ENCODE results near the gene NAALADL1.
A peak's percentile ranks its signal among the peaks of the same experiment; 100 is the strongest.

Gene NAALADL1

DNA sequence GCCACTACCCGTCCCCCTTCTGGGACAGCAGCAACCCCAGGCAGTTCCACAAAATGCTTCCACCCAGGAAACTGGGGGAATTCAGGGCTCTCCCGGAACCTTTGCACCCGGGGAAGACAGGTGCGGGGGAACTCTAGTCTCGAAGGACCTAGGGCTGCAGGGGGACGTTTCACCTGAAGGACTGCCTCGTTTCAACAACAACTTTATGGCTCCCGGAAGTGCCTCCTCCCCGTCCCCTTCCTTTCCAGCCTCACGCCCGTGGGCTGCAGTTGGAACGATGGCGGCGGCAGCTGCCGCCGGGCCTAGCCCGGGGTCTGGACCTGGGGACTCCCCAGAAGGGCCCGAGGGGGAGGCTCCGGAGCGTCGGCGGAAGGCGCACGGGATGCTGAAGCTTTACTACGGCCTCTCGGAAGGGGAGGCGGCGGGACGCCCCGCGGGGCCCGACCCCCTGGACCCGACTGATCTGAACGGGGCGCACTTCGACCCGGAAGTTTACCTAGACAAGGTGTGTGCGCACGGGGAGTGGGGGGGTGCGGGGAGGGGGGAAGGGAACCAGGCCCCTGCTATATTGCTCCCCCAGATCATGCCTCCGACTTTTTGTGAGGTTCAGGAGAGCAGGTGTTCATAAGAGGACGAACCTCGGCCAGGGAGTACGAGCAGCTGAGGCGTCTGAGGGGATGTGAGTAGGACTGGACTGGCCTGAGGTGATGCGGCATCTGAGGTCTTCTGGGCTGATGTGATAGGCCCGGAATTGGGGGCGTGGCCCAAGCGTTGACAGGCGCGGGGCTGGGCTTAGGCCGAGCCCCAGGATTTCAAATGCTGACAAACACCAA is 37.8 kb upstream of the NAALADL1 start, which contains the start of gene VPS51 (continued):
- TF ChIP-seq, protein P1, sequence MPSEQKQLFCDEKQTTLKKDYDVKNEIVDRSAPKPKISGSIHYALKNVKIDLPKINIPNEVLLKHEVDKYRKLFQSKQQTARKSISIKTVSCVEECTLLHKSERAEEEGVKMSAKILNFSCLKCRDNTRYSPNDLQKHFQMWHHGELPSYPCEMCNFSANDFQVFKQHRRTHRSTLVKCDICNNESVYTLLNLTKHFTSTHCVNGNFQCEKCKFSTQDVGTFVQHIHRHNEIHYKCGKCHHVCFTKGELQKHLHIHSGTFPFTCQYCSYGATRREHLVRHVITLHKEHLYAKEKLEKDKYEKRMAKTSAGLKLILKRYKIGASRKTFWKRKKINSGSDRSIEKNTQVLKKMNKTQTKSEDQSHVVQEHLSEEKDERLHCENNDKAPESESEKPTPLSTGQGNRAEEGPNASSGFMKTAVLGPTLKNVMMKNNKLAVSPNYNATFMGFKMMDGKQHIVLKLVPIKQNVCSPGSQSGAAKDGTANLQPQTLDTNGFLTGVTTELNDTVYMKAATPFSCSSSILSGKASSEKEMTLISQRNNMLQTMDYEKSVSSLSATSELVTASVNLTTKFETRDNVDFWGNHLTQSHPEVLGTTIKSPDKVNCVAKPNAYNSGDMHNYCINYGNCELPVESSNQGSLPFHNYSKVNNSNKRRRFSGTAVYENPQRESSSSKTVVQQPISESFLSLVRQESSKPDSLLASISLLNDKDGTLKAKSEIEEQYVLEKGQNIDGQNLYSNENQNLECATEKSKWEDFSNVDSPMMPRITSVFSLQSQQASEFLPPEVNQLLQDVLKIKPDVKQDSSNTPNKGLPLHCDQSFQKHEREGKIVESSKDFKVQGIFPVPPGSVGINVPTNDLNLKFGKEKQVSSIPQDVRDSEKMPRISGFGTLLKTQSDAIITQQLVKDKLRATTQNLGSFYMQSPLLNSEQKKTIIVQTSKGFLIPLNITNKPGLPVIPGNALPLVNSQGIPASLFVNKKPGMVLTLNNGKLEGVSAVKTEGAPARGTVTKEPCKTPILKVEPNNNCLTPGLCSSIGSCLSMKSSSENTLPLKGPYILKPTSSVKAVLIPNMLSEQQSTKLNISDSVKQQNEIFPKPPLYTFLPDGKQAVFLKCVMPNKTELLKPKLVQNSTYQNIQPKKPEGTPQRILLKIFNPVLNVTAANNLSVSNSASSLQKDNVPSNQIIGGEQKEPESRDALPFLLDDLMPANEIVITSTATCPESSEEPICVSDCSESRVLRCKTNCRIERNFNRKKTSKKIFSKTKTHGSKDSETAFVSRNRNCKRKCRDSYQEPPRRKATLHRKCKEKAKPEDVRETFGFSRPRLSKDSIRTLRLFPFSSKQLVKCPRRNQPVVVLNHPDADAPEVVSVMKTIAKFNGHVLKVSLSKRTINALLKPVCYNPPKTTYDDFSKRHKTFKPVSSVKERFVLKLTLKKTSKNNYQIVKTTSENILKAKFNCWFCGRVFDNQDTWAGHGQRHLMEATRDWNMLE (tag by site-specific recombination; conservative IDR thresholded peaks at IDR 0.05; ENCODE audit: low read depth), result peak; percentile 94
- TF ChIP-seq, protein P2, sequence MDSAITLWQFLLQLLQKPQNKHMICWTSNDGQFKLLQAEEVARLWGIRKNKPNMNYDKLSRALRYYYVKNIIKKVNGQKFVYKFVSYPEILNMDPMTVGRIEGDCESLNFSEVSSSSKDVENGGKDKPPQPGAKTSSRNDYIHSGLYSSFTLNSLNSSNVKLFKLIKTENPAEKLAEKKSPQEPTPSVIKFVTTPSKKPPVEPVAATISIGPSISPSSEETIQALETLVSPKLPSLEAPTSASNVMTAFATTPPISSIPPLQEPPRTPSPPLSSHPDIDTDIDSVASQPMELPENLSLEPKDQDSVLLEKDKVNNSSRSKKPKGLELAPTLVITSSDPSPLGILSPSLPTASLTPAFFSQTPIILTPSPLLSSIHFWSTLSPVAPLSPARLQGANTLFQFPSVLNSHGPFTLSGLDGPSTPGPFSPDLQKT (IDR thresholded peaks at IDR 0.05; ENCODE audit: borderline replicate concordance, low read depth, low read length), result no peak
- TF ChIP-seq ZNF510 (tag by site-specific recombination; IDR thresholded peaks at IDR 0.05; ENCODE audit: insufficient replicate concordance) (no peak), HOXD13 (CRISPR knock-in tag; IDR thresholded peaks at IDR 0.05; ENCODE audit: borderline replicate concordance) (0 out of 2 replicates have a peak, but pooled peaks have one; percentile 68), ZNF132 (tag by site-specific recombination; IDR thresholded peaks at IDR 0.05; ENCODE audit: borderline replicate concordance) (no peak), KLF9 (tag by site-specific recombination; IDR thresholded peaks at IDR 0.05; ENCODE audit: low read depth) (peak; percentile 66), ZBTB20 (tag by site-specific recombination; IDR thresholded peaks at IDR 0.05) (peak; percentile 50; the same call in 1 of the 2 replicates), ZNF157 (tag by site-specific recombination; IDR thresholded peaks at IDR 0.05) (no peak), ZNF114 (tag by site-specific recombination; IDR thresholded peaks at IDR 0.05) (no peak), KLF7 (tag by site-specific recombination; IDR thresholded peaks at IDR 0.05; ENCODE audit: borderline replicate concordance) (peak; percentile 96), ZNF112 (tag by site-specific recombination; IDR thresholded peaks at IDR 0.05) (no peak), ZNF416 (tag by site-specific recombination; IDR thresholded peaks at IDR 0.05) (no peak), ZFHX2 (tag by site-specific recombination; conservative IDR thresholded peaks at IDR 0.05) (peak; percentile 53), ZBTB48 (tag by site-specific recombination; IDR thresholded peaks at IDR 0.05) (peak; percentile 86), ZNF548 (tag by site-specific recombination; IDR thresholded peaks at IDR 0.05) (no peak)

DNA sequence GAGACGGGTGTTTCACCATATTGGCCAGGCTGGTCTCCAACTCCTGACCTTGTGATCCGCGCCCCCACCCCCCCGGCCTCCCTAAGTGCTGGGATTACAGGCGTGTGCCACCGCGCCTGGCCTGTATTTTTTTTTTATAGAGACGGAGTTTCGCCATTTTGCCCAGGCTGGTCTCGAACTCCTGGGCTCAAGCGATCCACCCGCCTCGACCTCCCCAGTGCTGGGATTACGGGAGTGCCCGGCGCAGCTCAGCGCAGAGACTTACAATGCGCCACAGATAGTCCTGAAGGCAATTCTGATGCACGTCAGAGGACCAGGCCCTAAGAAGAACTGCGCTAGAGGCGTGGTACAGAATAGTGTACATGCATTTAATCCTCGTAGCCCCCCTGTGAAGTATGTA is 37.1 kb upstream of the NAALADL1 start:
- ChIA-PET CTCF (interaction anchor here (1.8 kb wide), 1 partner anchor 15 kb away, joined by 8 read pairs; no protein-coding TSS in a partner anchor), POLR2A (interaction anchor here (0.8 to 2.6 kb wide), 9 partner anchors 10 to 317 kb away, joined by 3 to 24 read pairs (median 5); partner anchors contain the start of genes ARL2, CDCA5, SAC3D1 and SF1)
- no peak overlapping the region for H3K27ac ChIP-seq (ENCODE audit: extremely low read depth, low read depth, low read length)
- H3K4me3 ChIP-seq (ENCODE audit: low read depth, low read length), result no peak overlapping the region; the same call in 1 of the 2 replicates
- no peaks in the 10 kb centered on the region for H3K4me1 ChIP-seq (ENCODE audit: control insufficient read depth, insufficient read depth, low read length)
- H3K36me3 ChIP-seq (ENCODE audit: control insufficient read depth in 2 of 2, insufficient read depth in 1 of 2, low read length in 2 of 2), result peaks cover 0 to 8% of the 10 kb centered on the region in 2 experiments; a peak in 2 of 3 replicates
- H3K9me3 ChIP-seq (ENCODE audit: control insufficient read depth, insufficient read depth, low read depth, low read length), result no peaks in the 10 kb centered on the region
- TF ChIP-seq ZNF561 (tag by site-specific recombination; IDR thresholded peaks at IDR 0.05; ENCODE audit: borderline replicate concordance) (no peak), ZNF571 (tag by site-specific recombination; IDR thresholded peaks at IDR 0.05) (no peak), SP2 (tag by site-specific recombination; IDR thresholded peaks at IDR 0.05) (no peak), ZNF350 (tag by site-specific recombination; IDR thresholded peaks at IDR 0.05) (no peak), ZNF501 (tag by site-specific recombination; IDR thresholded peaks at IDR 0.05) (no peak), ZBTB1 (tag by site-specific recombination; IDR thresholded peaks at IDR 0.05) (no peak)
- TF ChIP-seq, protein P3, sequence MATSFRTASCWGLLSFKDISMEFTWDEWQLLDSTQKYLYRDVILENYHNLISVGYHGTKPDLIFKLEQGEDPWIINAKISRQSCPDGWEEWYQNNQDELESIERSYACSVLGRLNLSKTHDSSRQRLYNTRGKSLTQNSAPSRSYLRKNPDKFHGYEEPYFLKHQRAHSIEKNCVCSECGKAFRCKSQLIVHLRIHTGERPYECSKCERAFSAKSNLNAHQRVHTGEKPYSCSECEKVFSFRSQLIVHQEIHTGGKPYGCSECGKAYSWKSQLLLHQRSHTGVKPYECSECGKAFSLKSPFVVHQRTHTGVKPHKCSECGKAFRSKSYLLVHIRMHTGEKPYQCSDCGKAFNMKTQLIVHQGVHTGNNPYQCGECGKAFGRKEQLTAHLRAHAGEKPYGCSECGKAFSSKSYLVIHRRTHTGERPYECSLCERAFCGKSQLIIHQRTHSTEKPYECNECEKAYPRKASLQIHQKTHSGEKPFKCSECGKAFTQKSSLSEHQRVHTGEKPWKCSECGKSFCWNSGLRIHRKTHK (tag by site-specific recombination; IDR thresholded peaks at IDR 0.05), result no peak
- TF ChIP-seq, protein P4, sequence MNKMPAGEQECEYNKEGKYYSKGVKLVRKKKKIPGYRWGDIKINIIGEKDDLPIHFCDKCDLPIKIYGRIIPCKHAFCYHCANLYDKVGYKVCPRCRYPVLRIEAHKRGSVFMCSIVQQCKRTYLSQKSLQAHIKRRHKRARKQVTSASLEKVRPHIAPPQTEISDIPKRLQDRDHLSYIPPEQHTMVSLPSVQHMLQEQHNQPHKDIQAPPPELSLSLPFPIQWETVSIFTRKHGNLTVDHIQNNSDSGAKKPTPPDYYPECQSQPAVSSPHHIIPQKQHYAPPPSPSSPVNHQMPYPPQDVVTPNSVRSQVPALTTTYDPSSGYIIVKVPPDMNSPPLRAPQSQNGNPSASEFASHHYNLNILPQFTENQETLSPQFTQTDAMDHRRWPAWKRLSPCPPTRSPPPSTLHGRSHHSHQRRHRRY (tag by site-specific recombination; IDR thresholded peaks at IDR 0.05), result no peak

All from HEK293 (cell line).